GM20431 (cell line): Measurements from ENCODE around the gene TMEM167A.

Experiments used
- in situ Hi-C: fragments of 300-500 bp; cut with MseI, MboI; formaldehyde crosslinking; loops from one replicate; pipeline ENCODE4 v1.15.0; 2020; ENCODE audit warnings: low sequenced_read_pairs; ENCODE audit not compliant: unreplicated experiment

The TMEM167A gene

DNA sequence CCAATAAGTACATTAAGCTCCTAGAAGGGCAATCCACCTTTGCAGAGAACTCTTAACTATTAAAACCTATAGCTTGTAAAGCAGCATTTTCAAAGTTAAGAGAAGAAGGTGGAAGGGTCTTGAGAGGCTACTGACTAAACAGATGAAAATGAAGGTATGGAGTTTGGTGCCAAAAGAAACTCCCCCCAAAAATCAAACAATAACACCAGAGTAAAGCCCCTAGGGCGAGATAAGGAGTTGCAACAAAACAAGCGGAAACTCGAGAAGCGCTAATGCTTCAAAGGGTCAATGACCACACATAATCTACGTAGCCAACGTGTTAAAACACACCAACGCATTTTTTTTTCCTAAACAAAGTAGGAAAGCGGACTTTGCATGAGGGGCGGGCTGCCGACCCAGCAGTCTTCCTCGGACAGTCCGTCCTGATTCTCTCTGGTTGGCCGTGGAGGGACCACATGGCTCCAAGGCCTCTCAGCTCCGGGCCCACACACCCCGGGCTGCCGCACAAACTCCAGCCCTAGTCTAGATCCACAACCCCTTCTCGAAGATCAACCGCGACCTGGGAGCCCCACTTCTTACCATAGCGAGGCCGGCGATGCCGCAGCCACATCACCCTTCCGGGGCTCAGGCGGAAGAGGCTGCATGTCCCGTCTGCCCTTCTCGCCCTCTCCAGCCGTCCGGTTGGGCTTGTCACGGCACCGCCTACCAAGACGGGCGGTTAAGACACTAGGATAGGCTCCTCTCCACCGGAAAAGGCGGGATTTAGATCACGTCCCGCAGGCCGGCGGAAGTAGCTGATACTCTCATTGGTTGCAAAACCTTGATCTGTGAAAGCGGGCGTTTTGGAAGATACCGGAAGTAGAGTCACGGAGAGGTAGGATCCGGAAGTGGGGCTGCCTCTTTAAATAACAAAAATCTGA lies at the start of gene TMEM167A, which contains the start of gene XRCC4:
Gene TMEM167A, minus strand, starts transcription at position 653 of the 920 bp plus-strand sequence. Its CDS starts 71 bp downstream, at position 582.
Gene XRCC4, plus strand, starts transcription at position 806 of the 920 bp plus-strand sequence. CDS start 27,373 bp downstream, outside the sequence.
- in situ Hi-C loops, result no loop called here

- in situ Hi-C loops, result no loop called here
Observed at GRCh38 chr5:83126501-83126900, 49.3 kb upstream of the TMEM167A start.

DNA sequence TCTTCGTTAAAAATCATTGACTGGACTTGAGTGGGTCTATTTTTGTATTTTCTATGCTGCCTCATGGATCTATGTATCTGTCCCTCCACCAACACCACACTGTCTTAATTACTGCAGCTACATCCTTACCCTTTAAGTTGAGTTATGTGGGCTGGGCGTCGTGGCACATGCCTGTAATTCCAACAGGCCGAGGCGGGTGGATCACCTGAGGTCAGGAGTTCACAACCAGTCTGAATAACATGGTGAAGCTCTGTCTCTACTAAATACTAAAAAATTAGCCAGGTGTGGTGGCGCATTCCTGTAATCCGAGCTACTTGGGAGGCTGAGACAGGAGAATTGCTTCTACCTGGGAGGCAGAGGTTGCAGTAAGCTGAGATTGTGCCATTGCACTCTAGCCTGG lies 48.4 kb upstream of the TMEM167A start:
- in situ Hi-C loops, result no loop called here

- in situ Hi-C loops, result no loop called here
Observed at GRCh38 chr5:83124593-83124992, 47.4 kb upstream of the TMEM167A start.

DNA sequence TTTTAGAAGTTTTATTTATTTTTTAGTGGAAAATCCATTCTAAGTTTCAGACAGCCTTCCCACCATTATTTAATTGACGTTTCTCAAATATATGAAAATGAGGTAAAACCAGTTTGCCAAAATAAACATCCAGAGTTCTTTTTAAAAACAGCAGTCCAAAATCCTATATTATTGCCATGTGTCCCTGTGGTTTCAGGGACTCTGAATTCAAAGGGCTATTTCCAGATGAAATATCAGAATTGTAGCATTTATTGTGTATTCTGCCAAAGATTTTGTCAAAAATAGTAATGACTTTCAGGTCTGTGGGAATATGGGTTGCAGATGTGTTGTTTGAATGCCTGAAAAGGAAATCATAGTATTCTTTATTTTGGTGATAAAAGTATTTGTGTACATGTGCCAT lies 41.8 kb upstream of the TMEM167A start:
- in situ Hi-C loops, result no loop called here

DNA sequence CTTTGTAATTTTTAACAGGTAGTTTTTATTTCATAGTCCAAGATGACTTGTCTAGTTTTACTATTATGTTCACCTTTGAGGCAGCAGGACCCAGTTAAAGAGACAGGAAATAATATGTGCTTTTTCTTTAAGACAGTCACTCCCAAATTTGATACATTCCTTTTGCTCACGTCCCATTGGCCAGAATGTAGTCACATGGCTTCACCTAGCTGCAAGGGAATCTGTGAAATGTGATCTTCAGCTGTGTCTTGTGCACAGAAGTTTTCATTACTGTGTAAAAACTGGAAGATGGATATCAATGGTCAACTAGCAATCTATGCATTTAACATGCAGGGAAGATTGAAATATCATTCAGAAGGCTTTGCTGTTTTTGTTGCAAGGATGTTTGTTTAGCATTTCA lies 41.3 kb upstream of the TMEM167A start:
- in situ Hi-C loops, result no loop called here

DNA sequence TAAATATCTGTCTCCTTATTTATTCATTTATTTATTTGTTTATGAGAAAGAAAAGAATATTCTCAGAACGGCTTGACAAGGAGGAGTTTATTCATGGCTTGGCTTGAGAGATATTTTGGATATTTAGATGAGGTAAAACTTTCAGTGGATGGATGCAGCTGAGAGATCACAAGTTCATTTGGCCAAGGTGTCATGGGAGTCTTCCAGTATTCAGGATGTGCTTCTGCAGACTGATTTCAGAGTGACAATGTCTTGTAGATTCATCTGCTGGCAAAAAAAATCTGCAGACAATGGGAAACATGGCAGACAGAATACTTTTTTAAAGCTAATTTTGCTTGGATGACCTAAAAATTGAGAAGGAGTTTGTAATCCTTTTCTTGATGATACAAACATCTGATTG lies 38.6 kb upstream of the TMEM167A start:
- in situ Hi-C loops, result no loop called here

- in situ Hi-C loops, result no loop called here
Observed at GRCh38 chr5:83109380-83109779, 32.2 kb upstream of the TMEM167A start.

- in situ Hi-C loops, result no loop called here
Observed at GRCh38 chr5:83107692-83108420, 30.7 kb upstream of the TMEM167A start.

DNA sequence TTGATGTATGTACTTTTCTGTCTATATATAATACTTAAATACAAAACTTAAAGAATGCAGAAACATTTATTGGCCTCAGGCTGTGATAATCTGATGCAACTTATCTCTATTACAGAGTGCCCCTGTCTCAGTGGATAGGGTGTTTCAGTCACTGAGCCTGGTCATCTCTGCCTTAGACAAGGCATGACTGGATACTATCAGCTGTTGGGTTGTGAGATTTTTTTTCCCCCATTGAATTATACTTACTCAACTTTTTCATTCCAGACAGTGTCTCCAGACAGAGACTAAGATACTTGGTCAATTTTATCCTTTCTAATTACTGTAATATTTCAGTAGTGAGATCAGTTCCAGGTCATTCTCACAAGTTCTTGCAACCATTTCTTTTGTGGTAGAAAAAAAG lies 26.8 kb upstream of the TMEM167A start:
- in situ Hi-C loops, result no loop called here

- in situ Hi-C loops, result no loop called here
Observed at GRCh38 chr5:83102364-83102980, 25.3 kb upstream of the TMEM167A start.

- in situ Hi-C loops, result no loop called here
Observed at GRCh38 chr5:83101514-83101913, 24.3 kb upstream of the TMEM167A start.

- in situ Hi-C loops, result no loop called here
Observed at GRCh38 chr5:83099445-83099844, 22.3 kb upstream of the TMEM167A start.

GRCh38 chr5:83099001-83099400 lies 21.8 kb upstream of the TMEM167A start:
- in situ Hi-C loops, result no loop called here

DNA sequence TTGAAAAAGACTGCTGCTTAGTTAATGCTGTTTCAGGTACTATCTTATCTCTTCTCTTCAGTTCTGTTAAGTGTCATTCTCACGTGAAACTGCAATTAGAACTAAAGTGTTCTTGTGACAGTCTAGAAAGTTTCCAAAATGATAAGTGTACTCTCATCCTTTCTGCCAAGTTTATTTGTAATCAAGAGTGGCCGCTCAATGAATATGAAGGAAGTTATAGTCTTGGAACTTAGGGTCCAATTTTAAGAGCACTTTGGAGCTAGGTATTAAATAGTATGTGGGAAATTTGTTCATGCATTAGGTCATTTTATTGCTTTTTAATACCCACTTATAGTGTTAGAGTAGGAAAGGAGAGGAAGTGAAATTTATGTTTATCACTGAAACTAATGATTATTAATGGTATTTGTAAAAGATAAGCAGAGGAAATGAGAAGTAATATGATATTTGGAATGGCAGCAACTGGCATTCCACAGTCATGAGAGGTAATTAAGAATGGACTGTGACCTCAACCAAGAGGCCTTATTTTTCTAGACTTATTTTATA lies 20.6 kb upstream of the TMEM167A start:
- in situ Hi-C loops, result no loop called here

DNA sequence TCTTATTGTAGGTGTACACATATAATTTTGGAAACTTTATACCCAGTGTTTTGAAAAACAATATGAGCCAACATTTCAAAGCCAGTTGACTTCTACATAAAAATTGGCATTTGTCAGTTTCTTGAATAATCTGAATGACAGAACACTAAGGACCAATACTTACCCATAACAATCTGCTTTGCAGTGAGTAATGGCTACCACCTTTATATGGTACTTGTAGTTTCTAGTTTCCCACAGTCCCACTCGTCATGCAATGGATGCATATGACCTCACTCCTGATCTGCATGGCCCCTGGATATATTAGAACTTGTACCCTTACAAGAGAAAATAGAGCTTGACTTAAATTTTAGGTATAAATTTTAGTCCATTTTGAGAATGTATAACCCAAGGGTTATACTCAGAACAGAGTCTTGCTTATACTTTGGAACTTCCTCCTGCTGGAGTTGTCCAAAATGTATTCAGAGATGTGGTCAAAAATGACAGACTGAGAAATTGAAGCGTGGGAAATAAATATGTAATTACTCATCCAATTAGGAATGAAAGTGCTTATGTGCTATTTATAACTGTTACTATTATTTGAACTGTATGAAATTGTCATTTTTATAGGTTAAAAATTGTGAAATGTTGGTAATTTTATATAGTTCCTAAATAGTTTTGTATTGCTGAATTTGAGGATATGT lies 19.6 kb upstream of the TMEM167A start:
- in situ Hi-C loops, result no loop called here

- in situ Hi-C loops, result no loop called here
Observed at GRCh38 chr5:83095957-83096539, 18.9 kb upstream of the TMEM167A start.

DNA sequence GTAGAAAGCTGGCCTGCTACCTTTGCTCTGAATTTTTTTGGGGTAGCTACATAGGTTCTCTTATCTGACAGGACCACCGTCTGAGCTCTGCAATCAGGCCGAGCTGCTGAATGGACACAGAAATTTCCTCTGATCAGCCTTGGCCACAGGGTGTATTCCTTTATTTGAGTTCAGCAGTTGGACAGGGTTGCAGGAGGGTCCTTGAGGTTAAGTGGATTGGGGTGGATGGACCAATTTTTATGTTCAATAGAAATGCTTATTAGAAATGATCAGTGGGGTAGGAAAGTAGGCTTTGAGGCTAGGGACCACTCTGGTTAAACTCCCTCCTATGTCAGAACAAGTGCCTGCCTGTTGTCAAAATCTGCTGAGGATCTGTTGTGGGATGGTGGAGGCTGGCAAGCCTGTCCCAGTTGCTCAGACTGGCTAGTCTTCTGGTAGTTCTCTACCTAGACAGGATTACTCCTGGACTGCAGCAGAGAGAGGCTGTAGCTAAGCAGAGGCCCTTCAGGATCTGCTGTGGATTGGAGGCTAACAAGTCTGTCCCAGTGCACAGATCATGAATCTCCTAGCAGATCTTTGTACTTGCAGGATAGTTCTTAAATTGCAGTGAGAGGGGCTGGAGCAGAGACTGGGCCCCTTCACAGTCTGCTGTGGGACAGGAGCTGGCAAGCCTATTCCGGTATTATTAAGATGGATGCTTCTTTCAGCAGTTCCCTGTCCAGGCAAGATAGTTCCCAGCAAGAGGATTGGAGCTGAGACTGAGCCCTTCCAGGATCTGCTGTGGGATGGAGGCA lies 18.2 kb upstream of the TMEM167A start:
- in situ Hi-C loops, result no loop called here

DNA sequence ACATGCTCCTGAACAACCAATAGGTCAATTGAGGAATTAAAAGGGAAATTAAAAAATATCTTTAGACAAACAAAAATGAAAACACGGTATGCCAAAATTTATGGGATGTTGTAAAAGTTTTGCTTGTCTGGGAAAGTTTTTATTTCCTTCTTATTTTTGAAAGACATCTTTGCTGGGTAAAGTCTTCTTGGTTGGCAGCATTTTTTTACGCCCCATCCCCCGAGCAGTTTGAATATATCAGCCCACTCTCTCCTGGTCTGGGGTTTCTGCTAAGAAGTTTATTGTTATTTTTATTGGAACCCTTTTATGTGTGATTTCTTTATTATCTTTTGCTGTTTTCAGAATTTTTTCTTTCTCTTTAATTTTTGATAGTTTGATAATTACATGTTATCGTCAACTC lies 16.5 kb upstream of the TMEM167A start:
- in situ Hi-C loops, result no loop called here
